IPS-18c (cell line): ENCODE measurements around the gene KRTAP16-1.

Source experiments
- H3K4me3 ChIP-seq: 2 replicates; pipeline ENCODE4 v1.7.0; 2013; ENCODE audit warnings: low read depth, mild to moderate bottlenecking, low read length, moderate library complexity; ENCODE audit not compliant: insufficient read depth
- H3K9me3 ChIP-seq: one replicate; pipeline ENCODE4 v1.6.1; 2013; ENCODE audit warnings: mild to moderate bottlenecking, low read length, moderate library complexity; ENCODE audit not compliant: control insufficient read depth, insufficient read depth

The KRTAP16-1 gene

GRCh38 chr17:41318231-41318630 lies 9.1 kb upstream of the KRTAP16-1 start:
- Histone ChIP-seq H3K4me3 (no peak overlapping the region), H3K9me3 (peaks cover 2% of the 10 kb centered on the region)

DNA sequence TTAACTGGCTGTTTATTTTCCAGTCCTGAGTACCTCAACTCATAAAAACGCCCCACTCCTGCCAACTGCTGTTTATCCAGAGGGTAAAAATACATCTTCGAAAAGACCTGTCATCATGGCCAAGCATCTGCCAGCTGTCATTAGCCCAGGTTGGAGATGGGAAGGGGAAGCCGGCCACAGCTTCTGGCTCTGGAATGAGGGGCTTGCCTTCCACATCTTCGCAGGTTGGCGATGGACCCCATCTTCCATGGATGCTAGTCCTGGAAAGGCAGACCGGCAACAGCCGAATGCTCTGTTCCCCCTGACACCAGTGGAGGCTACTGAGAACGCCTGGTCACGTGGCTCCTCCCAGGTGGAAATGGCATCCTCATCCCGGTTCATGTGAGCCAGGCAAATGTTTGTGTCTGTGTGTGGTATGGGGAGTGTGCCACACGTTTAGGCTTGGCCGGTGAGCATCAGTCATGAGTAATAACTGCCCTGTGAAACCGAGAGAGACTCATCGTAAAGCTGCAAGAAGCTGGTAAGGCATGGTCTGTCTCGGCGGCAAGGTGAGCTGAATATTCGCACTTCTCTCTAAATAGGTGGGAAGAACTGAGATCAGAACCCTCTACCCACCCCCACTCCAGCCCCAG lies 6.8 kb upstream of the KRTAP16-1 start:
- no peak overlapping the region for H3K4me3 ChIP-seq

DNA sequence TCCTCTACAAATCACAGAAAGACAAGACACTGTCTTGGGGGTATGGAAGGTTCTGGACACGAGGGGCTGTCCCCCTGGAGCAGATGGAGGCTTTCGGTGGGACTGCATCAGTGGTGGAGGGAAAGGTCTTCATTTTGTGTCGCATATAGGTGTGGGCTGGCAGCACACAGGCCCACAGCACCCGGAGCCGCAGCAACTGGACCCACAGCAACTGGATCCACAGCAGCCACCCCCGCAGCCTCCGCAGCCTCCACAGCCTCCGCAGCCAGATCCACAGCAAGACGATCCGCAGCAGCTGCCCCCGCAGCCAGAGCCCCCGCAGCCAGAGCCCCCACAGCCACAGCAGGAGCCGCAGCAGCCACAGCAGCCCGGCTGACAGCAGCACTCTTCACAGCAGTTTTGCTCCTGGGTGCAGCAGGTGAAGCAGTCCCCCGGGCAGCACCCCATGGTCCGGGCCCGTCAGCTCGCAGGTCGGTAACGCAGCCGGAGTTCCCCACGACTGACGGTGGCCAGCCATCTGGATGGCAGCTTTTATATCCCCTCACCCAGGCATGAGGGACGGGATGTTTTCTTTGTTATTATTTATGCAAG lies 6.2 kb upstream of the KRTAP16-1 start, which contains the start of gene KRTAP17-1:
KRTAP17-1 (minus strand) TSS at position 507 of the 591 bp plus-strand sequence; CDS start at position 447, 60 bp downstream.
- Histone ChIP-seq H3K9me3 (peaks cover 2% of the 10 kb centered on the region), H3K4me3 (no peak within 1 kb of the TSS)

More for the DNA sequence above, 6.8 kb upstream of the KRTAP16-1 start:
- H3K9me3 ChIP-seq = peaks cover 2% of the 10 kb centered on the region

GRCh38 chr17:41311111-41311510 lies 2.0 kb upstream of the KRTAP16-1 start:
- Histone ChIP-seq H3K4me3 (no peak overlapping the region), H3K9me3 (peaks cover 2% of the 10 kb centered on the region)

DNA sequence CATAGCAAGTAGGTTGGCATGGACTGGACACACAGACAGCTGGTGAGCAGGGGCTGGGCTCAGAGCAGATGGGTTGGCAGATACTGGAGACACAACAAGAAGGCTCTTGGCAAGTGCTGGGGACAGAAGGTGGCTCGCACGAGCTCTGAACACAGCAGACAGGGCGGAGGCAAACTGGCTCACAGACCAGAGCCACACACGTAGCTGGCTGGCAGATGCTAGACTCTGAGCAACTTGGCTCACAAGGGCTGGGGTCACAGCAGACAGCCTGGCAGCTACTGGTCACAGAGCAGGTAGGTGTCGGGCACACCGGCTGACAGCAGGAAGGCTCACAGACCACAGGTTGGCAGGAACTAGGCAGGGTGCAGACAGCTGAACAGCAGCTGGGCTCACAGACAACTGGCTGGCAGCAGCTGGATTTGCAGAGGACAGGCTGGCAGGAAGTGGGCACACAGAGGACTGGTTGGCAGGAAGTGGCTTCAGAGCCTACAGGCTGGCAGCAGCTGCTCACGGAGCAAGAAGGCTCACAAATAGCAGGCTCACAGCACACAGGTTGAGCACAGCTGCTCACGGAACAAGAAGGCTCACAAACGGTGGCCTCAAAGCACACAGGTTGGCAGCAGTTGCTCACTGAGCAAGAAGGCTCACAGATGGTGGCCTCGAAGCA lies 725 bp downstream of the KRTAP16-1 start:
- Histone ChIP-seq H3K4me3 (no peak overlapping the region), H3K9me3 (no peaks in the 10 kb centered on the region)

DNA sequence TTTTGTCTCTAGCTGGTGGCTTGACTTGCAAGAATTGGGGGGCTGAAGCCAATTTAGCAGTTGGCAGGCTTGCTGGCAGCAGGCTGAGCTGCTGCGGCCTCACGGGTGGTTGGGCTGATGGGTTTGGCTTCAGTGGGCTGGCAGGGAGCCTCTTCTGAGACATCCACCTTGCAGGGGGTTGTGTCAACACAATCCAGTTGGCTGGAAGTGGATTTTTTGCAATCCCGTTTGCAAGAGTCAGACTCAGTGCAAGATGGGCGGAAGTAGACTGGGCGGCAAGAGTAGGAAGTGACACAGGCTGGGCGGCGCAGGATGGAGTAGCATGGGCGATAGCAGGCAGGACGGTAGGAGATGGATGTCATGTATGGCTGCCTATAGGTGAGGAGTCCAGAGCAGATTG lies 1.5 kb downstream of the KRTAP16-1 start:
- no peaks in the 10 kb centered on the region for H3K9me3 ChIP-seq
- H3K4me3 ChIP-seq = no peak overlapping the region

GRCh38 chr17:41304091-41304490 lies 5.0 kb downstream of the KRTAP16-1 start:
- Histone ChIP-seq H3K4me3 (no peak overlapping the region), H3K9me3 (no peaks in the 10 kb centered on the region)

DNA sequence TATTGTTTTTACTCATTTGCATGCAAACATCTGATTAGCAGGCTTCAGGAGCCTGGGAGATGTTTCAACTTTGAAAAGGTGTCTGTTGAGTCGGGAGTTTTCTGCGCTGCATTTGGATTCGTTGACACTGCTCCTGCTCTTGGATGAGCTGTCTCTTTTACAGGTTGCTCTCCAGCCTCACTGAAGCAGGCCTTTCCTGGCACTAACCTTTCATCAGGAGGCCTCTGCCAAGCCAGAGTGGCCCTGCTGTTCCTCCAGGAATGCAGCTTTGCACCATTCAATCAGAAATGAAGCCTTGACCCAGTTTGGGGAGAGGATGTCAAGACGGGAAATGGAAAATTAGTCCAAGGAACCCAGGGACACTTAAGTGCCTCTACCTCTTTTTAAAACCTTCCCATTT lies 6.1 kb downstream of the KRTAP16-1 start:
- Histone ChIP-seq H3K9me3 (no peaks in the 10 kb centered on the region), H3K4me3 (no peak overlapping the region)

GRCh38 chr17:41301916-41302901 lies 6.9 kb downstream of the KRTAP16-1 start, which contains the start of gene KRTAP29-1:
TSS of gene KRTAP29-1 (minus strand) at chr17:41302851. CDS start at chr17:41302851, 0 bp downstream.
- no peaks in the 10 kb centered on the region for H3K9me3 ChIP-seq
- no peak within 1 kb of the TSS for H3K4me3 ChIP-seq

DNA sequence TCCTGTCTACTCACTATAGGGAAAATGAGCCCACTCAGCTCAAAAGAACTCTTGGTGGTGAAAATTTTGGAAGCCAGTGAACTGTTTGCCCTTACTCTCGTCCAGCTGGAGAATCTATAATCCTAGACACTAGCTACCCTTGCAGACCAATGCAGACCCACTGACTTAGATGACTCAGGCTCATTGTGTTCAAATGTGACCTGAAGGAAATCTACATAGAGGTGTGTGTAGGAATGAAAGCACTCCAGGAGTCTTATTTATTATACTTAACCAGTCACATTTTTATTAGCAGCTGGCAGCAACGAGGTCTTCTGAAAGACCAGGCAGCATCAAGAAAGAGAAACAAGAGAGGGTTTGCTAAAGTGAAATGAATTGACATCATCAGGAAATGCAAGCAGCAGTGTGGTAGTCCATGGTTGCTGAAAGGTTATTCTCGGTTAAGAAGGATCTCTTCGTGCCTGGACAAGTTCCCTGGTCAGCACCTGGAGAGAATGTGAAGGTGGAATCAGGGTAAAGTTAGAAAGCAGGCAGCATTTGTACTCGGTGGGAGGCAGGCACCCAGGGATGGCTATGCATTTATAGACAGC lies 7.8 kb downstream of the KRTAP16-1 start:
- Histone ChIP-seq H3K4me3 (no peak overlapping the region), H3K9me3 (no peaks in the 10 kb centered on the region)

DNA sequence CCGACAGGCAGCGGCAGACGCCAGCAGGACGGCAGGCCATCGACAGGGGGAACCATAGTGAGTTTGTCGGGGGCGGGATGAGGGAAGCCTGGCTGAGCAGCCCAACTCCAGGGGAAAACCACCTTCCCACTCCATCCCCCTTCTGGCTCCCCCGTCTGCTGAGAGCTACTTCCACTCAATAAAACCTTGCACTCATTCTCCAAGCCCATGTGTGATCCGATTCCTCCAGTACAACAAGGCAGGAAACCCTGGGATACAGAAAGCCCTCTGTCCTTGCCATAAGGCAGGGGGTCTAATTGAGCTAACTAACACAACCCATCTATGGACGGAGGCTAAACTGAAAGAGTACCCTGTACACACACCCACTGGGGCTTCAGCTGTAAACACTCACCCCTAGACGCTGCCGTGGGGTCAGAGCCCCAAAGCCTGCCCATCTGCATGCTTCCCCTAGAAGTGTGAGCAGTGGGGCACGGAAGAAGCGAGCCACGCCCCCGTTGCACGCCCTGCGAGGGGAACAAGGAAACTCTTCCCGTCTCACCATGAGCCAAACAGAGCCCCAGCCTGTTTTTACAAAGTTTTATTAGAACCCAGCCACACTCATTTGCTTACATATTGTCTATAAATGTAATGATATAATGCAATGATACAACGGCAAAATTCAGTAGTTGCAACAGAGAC lies 10.5 kb downstream of the KRTAP16-1 start:
- H3K4me3 ChIP-seq = no peak overlapping the region
- no peaks in the 10 kb centered on the region for H3K9me3 ChIP-seq

GRCh38 chr17:41296846-41297245 lies 12.3 kb downstream of the KRTAP16-1 start:
- Histone ChIP-seq H3K4me3 (no peak overlapping the region), H3K9me3 (no peaks in the 10 kb centered on the region)

DNA sequence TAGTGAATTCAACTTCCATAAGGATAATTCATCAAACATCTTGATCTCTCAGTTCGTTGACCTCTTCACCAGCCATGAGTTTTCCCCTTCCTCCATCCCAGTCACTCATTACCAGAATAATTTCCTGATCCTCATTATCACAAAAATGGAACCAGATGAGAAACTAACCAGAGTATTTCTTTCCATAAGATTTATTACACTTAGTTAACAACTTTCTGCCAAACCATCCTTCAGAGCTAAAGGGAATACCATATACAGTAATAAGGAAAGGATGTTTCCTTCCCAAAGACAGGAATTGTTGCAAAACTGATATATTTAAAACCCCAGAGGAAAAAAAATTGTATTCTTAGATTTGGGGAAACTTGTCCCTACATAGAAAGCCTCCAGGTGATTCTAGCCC lies 15.1 kb downstream of the KRTAP16-1 start:
- H3K4me3 ChIP-seq = no peak overlapping the region
- no peaks in the 10 kb centered on the region for H3K9me3 ChIP-seq

DNA sequence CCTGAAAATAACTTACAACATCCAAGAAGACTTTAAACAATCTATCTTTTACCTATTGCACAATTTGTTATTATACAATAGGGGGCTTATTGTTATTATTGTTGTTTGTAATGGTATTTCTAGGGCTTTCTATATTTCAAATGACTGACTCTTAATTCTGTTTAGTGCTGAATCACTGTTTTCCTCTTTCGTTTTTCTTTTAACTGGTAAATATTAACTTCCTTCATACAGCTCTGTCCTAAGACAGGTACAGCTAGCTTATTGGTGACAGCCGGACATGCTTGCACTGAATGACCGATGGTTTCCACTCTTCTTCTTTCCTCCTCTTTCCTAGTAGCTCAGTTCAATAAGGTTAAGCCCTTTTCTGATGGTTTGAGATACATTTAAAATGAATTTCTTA lies 22.1 kb downstream of the KRTAP16-1 start:
- Histone ChIP-seq H3K4me3 (no peak overlapping the region), H3K9me3 (no peaks in the 10 kb centered on the region)

- Histone ChIP-seq H3K9me3 (no peaks in the 10 kb centered on the region), H3K4me3 (no peak overlapping the region)
Measured at GRCh38 chr17:41284546-41284945, 24.6 kb downstream of the KRTAP16-1 start.

DNA sequence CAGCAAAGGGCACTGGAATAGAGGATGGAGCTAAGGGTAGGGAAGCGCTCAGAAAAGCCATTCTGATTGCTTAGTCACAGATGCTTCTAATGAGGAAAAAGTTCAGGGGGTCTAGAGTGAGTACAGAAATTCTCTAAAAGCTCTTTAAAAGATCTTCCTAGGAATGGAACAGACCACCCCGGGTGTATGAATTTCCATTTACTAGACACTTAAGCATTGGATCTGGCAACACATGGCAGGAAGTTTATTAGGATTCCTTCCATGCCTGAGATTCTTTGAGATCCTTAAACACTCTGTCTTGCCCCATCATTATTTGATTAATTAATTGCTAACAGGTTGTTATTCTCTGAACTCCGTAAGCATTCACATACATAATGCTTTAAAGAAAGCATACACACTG lies 25.1 kb downstream of the KRTAP16-1 start:
- H3K9me3 ChIP-seq = no peaks in the 10 kb centered on the region
- no peak overlapping the region for H3K4me3 ChIP-seq
